Endometrial microvascular endothelial cells (primary cell): ENCODE data around the gene FAAP100. TPM values are rescaled to one million over a fixed set of nuclear protein-coding genes. Genes with fewer than 3 reads are reported as not detected.

ENCODE experiments used
- in situ Hi-C: cut with HindIII; loops from 2 replicates; pipeline ENCODE4 v1.10.0; 2017; ENCODE audit warnings: low sequenced_read_pairs, low pct_unique_long_range_greater_than_20kb; ENCODE audit errors: inconsistent ontology term
- total RNA-seq: library from RNA; depleted of rRNA; stranded (reverse); fragments of >200 nt; gene quantifications from one replicate; pipeline ENCODE4 v1.2.3, GENCODE V29; 2015; ENCODE audit errors: inconsistent ontology term

The FAAP100 gene
- total RNA-seq, 1 donor from 2014 or later, result 41.1 TPM

GRCh38 chr17:81517339-81518112, 34.6 kb downstream of the FAAP100 start:
- in situ Hi-C loops, result loop anchor here (10.0 kb wide), 2 partner anchors 57 to 123 kb away; partner anchors contain the start of gene BAHCC1

DNA sequence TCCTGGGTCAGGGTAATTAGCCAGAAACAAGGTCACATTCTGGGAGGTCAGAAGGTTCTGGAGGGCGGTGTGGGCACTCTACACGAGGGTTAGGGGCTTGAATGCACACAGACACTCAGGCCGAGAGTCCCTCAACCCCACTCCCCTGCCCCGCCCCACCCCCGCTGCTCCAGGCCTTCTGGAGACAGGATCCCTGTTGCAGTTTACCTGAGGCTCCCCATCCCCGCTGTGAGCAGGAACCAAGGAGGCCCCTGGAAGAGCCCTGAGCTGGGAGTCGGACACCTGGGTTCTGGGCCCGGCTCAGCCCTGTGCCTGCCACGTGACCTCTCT, 35.2 kb downstream of the FAAP100 start:
- in situ Hi-C loops, result loop anchor here (10.0 kb wide), 2 partner anchors 58 to 122 kb away; partner anchors contain the start of gene BAHCC1

GRCh38 chr17:81516439-81516838, 35.7 kb downstream of the FAAP100 start:
- in situ Hi-C loops, result loop anchor here (10.0 kb wide), 2 partner anchors 58 to 122 kb away; partner anchors contain the start of gene BAHCC1

DNA sequence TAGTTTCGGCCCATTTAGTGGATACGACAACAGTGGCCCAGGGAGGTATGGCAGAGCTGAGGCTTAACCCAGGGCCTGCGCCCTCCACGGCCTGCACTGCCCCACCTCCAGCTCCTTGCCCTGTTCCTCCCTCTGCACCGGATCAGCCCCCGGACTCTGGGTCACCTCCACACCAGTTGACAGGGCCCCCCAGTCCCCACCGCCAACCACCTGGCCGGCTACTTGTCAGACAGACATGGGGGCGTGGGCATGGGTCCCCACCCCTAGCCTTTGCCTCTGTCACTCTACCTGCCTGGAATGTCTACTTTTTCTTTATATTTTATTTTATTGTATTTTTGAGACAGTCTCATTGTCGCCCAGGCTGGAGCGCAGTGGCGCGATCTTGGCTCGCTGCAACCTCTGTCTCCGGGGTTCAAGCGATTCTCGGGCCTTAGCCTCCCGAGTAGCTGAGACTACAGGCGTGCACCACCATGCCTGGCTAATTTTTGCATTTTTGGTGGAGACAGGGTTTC, 36.6 kb downstream of the FAAP100 start:
- in situ Hi-C loops, result loop anchor here (10.0 kb wide), 2 partner anchors 59 to 121 kb away; partner anchors contain the start of gene BAHCC1

DNA sequence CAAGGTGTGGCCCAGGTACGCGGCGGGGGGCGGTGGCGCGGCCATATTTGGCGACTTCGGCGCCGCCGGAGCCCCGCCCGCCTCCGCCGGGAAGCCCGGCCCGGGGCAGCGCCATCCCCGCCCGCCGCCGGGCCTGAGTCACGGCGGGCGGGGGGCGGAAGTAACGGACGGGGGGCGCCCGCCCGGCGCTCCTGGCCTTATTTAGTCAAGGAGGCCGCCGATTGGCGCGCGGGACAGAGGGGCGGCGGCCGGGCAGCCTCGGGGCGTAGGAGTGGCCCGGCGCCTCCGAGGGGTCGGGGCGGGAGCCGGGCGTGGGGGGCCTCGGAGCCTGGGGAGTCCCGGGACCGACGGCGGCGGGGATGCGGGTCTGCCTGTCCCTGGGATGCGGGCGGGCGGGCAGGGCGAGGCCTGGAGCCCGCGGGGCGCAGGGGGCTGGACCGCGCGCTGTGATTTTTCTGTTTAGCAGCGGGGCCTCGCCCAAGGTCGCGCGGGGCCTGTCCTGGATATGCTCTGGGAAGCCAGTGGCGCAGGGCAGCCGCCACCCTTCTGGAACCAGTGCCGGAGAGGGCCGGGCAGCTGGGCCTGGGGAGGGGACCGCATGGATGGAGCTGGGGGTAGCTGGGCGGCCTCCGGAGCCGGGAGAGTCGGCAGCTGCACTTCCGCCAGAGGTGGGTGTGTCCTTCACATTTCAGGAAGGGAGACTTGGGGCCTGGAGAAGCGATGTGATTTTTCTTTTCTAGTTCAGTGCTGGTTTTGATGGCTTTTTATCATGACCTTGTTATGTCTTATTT, 37.2 kb downstream of the FAAP100 start:
- in situ Hi-C loops, result loop anchor here (10.0 kb wide), 2 partner anchors 60 to 120 kb away; partner anchors contain the start of gene BAHCC1

- in situ Hi-C loops, result loop anchor here (10.0 kb wide), 2 partner anchors 60 to 120 kb away; partner anchors contain the start of gene BAHCC1
Measured at GRCh38 chr17:81514489-81514738, 37.7 kb downstream of the FAAP100 start.

GRCh38 chr17:81513753-81514488, 38.2 kb downstream of the FAAP100 start:
- in situ Hi-C loops, result loop anchor here (10.0 kb wide), 2 partner anchors 61 to 119 kb away; partner anchors contain the start of gene BAHCC1

- in situ Hi-C loops, result loop anchor here (10.0 kb wide), 2 partner anchors 61 to 119 kb away; partner anchors contain the start of gene BAHCC1
Measured at GRCh38 chr17:81513372-81513752, 38.8 kb downstream of the FAAP100 start.

GRCh38 chr17:81512562-81513371, 39.4 kb downstream of the FAAP100 start, which contains the start of gene ACTG1:
TSS of gene ACTG1 (minus strand) at chr17:81512799. CDS start at chr17:81512354, 445 bp downstream.
- in situ Hi-C loops, result loop anchor here (10.0 kb wide), 2 partner anchors 62 to 118 kb away; partner anchors contain the start of gene BAHCC1

DNA sequence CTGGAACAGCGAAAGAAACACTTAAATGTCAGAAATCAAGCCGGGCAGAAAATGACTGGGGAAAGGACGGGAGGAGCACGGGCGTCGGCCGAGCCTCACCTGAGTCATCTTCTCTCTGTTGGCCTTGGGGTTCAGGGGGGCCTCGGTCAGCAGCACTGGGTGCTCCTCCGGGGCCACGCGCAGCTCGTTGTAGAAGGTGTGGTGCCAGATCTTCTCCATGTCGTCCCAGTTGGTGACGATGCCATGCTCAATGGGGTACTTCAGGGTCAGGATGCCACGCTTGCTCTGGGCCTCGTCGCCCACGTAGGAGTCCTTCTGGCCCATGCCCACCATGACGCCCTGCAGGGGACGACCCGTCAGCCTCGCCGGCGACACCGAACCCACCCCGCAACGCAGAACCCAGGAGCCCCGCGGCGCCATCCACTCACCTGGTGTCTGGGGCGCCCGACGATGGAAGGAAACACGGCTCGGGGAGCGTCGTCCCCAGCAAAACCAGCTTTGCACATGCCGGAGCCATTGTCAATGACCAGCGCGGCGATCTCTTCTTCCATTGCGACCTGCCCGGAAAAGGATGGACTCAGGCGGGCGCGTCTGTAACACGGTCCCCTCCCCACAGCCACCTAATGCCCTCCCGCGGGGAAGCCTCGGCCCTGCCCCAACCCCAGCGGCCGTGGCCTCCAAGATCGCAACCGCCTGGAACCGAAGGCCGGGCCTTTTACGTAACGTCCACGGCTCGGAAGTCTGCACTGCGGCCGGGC, 40.2 kb downstream of the FAAP100 start:
- in situ Hi-C loops, result loop anchor here (10.0 kb wide), 2 partner anchors 63 to 117 kb away; partner anchors contain the start of gene BAHCC1

- in situ Hi-C loops, result loop anchor here (10.0 kb wide), 2 partner anchors 63 to 117 kb away; partner anchors contain the start of gene BAHCC1
Measured at GRCh38 chr17:81511554-81511803, 40.7 kb downstream of the FAAP100 start.

- in situ Hi-C loops, result loop anchor here (10.0 kb wide), 2 partner anchors 64 to 116 kb away; partner anchors contain the start of gene BAHCC1
Measured at GRCh38 chr17:81510785-81511553, 41.2 kb downstream of the FAAP100 start.

DNA sequence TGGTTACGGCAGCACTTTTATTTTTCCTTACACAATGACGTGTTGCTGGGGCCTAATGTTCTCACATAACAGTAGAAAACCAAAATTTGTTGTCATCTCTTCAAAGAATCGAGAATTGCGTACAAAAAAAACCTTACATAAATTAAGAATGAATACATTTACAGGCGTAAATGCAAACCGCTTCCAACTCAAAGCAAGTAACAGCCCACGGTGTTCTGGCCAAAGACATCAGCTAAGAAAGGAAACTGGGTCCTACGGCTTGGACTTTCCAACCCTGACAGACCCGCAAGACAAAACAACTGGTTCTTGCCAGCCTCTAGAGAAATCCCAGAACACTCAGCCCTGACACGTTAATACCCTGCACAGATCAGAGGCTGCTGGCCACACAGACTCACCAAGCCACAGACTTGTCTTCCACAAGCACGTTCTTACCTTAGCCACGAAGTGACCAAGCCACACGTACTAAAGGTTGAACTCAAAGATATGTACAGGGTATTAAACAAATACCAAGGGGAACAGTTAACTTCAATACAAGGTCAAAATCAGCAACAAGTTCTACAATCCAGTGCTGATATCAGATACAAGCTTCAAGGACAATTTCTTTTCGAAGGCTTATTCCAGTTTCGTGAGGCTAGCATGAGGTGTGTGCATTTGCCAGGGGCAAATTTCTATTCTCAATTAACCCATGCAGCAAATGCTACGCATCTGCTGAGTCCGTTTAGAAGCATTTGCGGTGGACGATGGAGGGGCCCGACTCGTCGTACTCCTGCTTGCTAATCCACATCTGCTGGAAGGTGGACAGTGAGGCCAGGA, 42.0 kb downstream of the FAAP100 start:
- in situ Hi-C loops, result loop anchor here (10.0 kb wide), 2 partner anchors 65 to 115 kb away; partner anchors contain the start of gene BAHCC1

- in situ Hi-C loops, result no loop called here
Measured at GRCh38 chr17:81509207-81509971, 42.8 kb downstream of the FAAP100 start.

DNA sequence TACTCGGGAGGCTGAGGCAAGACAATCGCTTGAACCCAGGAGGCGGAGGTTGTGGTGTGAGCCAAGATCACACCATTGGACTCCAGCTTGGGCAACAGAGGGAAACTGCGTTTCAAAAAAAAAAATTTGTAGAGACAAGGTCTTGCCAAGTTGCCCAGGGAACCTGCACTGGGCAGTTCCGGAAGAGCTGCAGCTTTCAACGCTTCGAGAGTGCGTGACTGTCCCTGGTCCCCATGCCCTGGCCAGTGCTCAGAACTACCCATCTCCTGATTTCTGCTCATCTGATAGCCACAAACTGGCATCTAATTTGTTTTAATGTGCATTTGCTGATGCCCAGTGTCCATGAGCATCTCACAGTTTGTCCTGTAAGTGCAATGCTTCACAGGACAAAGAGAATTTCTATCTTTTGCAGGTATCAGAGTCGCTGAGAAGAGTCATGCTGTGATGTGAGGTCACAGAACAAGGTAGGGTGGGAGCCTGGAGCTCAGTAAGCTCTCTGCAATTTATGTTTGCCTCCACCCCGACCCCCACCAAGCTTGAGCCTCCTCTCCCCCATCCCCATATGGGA, 43.4 kb downstream of the FAAP100 start:
- in situ Hi-C loops, result no loop called here
